GM12878 (cell line): Measurements from ENCODE around the gene LURAP1L. TPM values are rescaled to one million over a fixed set of nuclear protein-coding genes. Genes with fewer than 3 reads are reported as not detected.

ENCODE experiments used
- ATAC-seq: fragments of 200-7000 bp; cut with Tn5 transposase; 3 replicates; pipeline ENCODE4 v1.9.1; 2020; ENCODE audit warnings: mild to moderate bottlenecking, moderate library complexity
- BruUV-seq: library from RNA; stranded (reverse); fragments of 400-500 nt; replicated peaks from 2 replicates; lab custom pipeline; 2021; lab: Mats Ljungman, UMichigan
- CTCF ChIA-PET: fragments of 300-600 bp; sonication (Branson Sonifier 250); formaldehyde crosslinking; extraction: SDS; loops from one replicate; lab custom pipeline; 2021; ENCODE audit warnings: inconsistent platforms; lab: Yijun Ruan, JAX
- POLR2A ChIA-PET: fragments of 350-600 bp; formaldehyde crosslinking; extraction: SDS; loops from one replicate; lab custom pipeline; 2021; ENCODE audit warnings: inconsistent platforms; lab: Charles Lee
- RAD21 ChIA-PET: fragments of 300-600 bp; sonication (Branson Sonifier 250); formaldehyde crosslinking; loops from one replicate; lab custom pipeline; 2023; ENCODE audit warnings: antibody characterized with exemption; ENCODE audit not compliant: unreplicated experiment; lab: Charles Lee
- SMC1A ChIA-PET: fragments of 300-600 bp; sonication (Branson Sonifier 250); formaldehyde crosslinking; loops from one replicate; lab custom pipeline; 2023; ENCODE audit not compliant: unreplicated experiment, uncharacterized antibody; lab: Charles Lee
- DNase-seq: peaks from one replicate; pipeline ENCODE4 v3.0.0-alpha.2; 2011; ENCODE audit warnings: low read depth, low spot score
- FAIRE-seq: peaks from 3 replicates; lab custom pipeline; 2011; peaks lifted over from hg19 to GRCh38; lab: Jason Lieb, UNC
- H2AFZ ChIP-seq: 2 replicates; pipeline ENCODE4 v1.6.0; 2011; ENCODE audit warnings: low read depth, low read length, control low read depth; ENCODE audit not compliant: control insufficient read depth
- H3K27ac ChIP-seq: 2 replicates; pipeline ENCODE4 v1.5.1; 2011; ENCODE audit warnings: control low read depth; ENCODE audit not compliant: control insufficient read depth, insufficient read depth
- H3K27me3 ChIP-seq, 2 experiments: replicated peaks in 1 of 2; 2 replicates each; pipeline versions ENCODE4 v1.6.0 to v1.6.1; 2011; ENCODE audit warnings: low read length in 1 of 2; ENCODE audit not compliant: control insufficient read depth in 2 of 2, insufficient read depth in 2 of 2
- H3K36me3 ChIP-seq, 2 experiments: 2 replicates each; pipeline ENCODE4 v1.5.1; 2011; ENCODE audit warnings: low read length in 1 of 2; ENCODE audit not compliant: control insufficient read depth in 2 of 2, insufficient read depth in 2 of 2
- H3K4me1 ChIP-seq: 2 replicates; pipeline ENCODE4 v1.6.1; 2011; ENCODE audit warnings: mild to moderate bottlenecking, low read length, moderate library complexity, mixed read lengths; ENCODE audit not compliant: control insufficient read depth, insufficient read depth
- H3K4me2 ChIP-seq: 2 replicates; pipeline ENCODE4 v1.6.0; 2011; ENCODE audit warnings: control low read depth; ENCODE audit not compliant: control insufficient read depth, insufficient read depth
- H3K4me3 ChIP-seq: fragments of 200-600 bp; sonication (generic); 2 replicates; pipeline ENCODE4 v1.5.1; 2016
- H3K79me2 ChIP-seq: 2 replicates; pipeline ENCODE4 v1.6.0; 2011; ENCODE audit warnings: low read length; ENCODE audit not compliant: control insufficient read depth, insufficient read depth
- H3K9ac ChIP-seq: 2 replicates; pipeline ENCODE4 v1.8.0; 2011; ENCODE audit warnings: low read length, control low read depth, mixed read lengths; ENCODE audit not compliant: control insufficient read depth, insufficient read depth
- H3K9me3 ChIP-seq: replicated peaks from 3 replicates; pipeline ENCODE4 v1.5.1; 2011; ENCODE audit warnings: mild to moderate bottlenecking, low read length; ENCODE audit not compliant: control insufficient read depth, insufficient read depth
- H4K20me1 ChIP-seq: 2 replicates; pipeline ENCODE4 v1.6.0; 2011; ENCODE audit not compliant: control insufficient read depth, insufficient read depth
- BHLHE40 ChIP-seq, 2 experiments: fragments of 450-650 bp in 1 of 2; IDR thresholded peaks; 2 replicates each; pipeline ENCODE4 v1.6.1; 2011 to 2017; ENCODE audit warnings: low read depth in 2 of 2, borderline replicate concordance in 1 of 2, improper control_type of control experiment in 1 of 2, low read length in 1 of 2, mild to moderate bottlenecking in 1 of 2
- BRCA1 ChIP-seq: IDR thresholded peaks from 2 replicates; pipeline ENCODE4 v1.6.1; 2011; ENCODE audit warnings: low read depth, low read length, improper control_type of control experiment
- CBFB ChIP-seq: IDR thresholded peaks from 2 replicates; pipeline ENCODE4 v1.6.1; 2016; ENCODE audit warnings: antibody characterized with exemption, low read depth
- CBX3 ChIP-seq: fragments of 200-600 bp; sonication (generic); IDR thresholded peaks from 2 replicates; pipeline ENCODE4 v1.6.1; 2016; ENCODE audit warnings: low read depth, borderline replicate concordance
- CHD1 ChIP-seq: IDR thresholded peaks from 2 replicates; pipeline ENCODE4 v1.6.1; 2012; ENCODE audit warnings: low read depth, low read length, improper control_type of control experiment
- FOXK2 ChIP-seq: fragments of 450-650 bp; IDR thresholded peaks from 2 replicates; pipeline ENCODE4 v1.6.1; 2017; ENCODE audit warnings: mild to moderate bottlenecking, moderate library complexity
- MYB ChIP-seq: fragments of 150-350 bp; IDR thresholded peaks from 2 replicates; pipeline ENCODE4 v1.6.1; 2014; ENCODE audit warnings: mild to moderate bottlenecking, low read depth, low read length, borderline replicate concordance
- RELA ChIP-seq: fragments of 450-650 bp; IDR thresholded peaks from 2 replicates; pipeline ENCODE4 v1.8.0; 2014; ENCODE audit warnings: borderline replicate concordance; ENCODE audit not compliant: partially characterized antibody
- WGBS: methylation state at CpG from one replicate; pipeline ENCODE4 v1.1.6; 2016; ENCODE audit warnings: low lambda C conversion rate; ENCODE audit not compliant: insufficient replicate concordance, insufficient coverage; ENCODE audit errors: missing lambda C conversion rate; 5-methylcytosine and 5-hydroxymethylcytosine counted together
- in situ Hi-C: fragments of 300-500 bp; cut with MboI; formaldehyde crosslinking; loops from 9 replicates; pipeline ENCODE4 v1.14.3; 2018; ENCODE audit warnings: mixed read lengths
- intact Hi-C: fragments of 100-400 bp; cut with micrococcal nuclease; formaldehyde crosslinking; loops from one replicate; pipeline ENCODE4 v1.14.2; 2022; ENCODE audit not compliant: unreplicated experiment
- polyA plus RNA-seq, 11 experiments: library from polyadenylated mRNA; depleted of rRNA in 4 of 11; unstranded in 6 of 11; stranded (reverse) in 5 of 11; fragments of >200 nt; fragmentation: Nextera tagmentation in 4 of 11; fragmentation: Illumina TruSeq in 1 of 11; extraction: Ambion mirVana in 4 of 11; extraction: Trizol in 1 of 11; gene quantifications; 1 replicate in 1 of 11; 2 replicates in 10 of 11; pipeline versions ENCODE4 v1.2.1 to v1.2.3, GENCODE V29; 2011 to 2016; ENCODE audit warnings: inconsistent platforms in 2 of 11, missing spikeins in 2 of 11, low read depth in 1 of 11
- total RNA-seq, 4 experiments: library from RNA; depleted of rRNA in 3 of 4; stranded (reverse); fragments of >200 nt in 3 of 4; fragmentation: Illumina TruSeq in 1 of 4; extraction: Trizol in 1 of 4; gene quantifications; 2 replicates each; pipeline versions ENCODE4 v1.2.1 to v1.2.3, GENCODE V29; 2013 to 2021
- TF ChIP-seq, protein P1 (sequence below): IDR thresholded peaks from 2 replicates; pipeline ENCODE4 v1.6.1; 2012; ENCODE audit warnings: mild to moderate bottlenecking, low read depth, low read length
- TF ChIP-seq, protein P2 (sequence below): fragments of 150-350 bp; IDR thresholded peaks from 2 replicates; pipeline ENCODE4 v1.6.1; 2016; ENCODE audit warnings: low read depth, low read length

The LURAP1L gene
- total and polyA plus RNA-seq, 10 of the 15 experiments (the other 5 are each of a cell fraction or from before 2014, with no cell fraction given): 0.19 to 3.7 (median 0.69) TPM

DNA sequence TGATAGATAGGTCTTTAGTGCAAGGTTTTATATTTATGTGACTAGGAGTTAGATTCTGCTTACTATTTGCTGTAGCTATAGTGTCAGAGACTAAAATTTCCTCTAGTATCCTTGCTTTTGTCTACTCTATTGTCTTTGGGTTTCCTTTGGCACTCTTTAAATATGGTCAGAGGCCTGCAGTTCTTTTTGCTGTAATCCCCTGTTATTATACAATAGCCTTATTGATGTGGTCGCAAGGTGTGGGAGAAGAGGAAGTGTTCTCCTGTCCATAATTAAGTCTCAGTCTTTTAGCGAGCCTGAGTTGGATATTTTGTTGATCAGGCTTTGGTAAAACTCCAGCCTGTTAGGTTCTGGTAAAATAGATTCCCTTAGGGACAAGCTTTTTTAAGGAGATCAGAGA, 34.9 kb downstream of the LURAP1L start (continued):
- TF ChIP-seq MYB (no peak), FOXK2 (no peak), CBFB (no peak)
- TF ChIP-seq, all 136 proteins: peak for 3

DNA sequence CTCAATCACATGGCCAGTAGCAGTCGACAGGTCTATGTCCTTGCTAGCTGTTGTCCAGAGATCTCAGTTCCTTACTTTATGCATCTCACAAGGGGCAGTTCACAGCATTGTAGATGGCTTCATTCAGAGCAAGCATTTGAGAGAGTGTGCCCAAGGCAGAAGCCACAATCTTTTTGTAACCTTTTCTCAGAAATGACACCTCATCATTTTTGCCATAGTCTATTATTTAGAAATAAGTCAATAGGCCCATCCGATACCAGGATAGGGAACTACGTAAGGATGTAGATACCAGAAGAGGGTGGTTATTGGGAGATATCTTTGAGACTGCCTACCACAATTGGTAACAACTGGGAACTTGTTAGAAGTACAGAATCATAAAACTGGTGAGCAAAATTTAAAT, 37.1 kb downstream of the LURAP1L start:
- ATAC-seq (no peak), FAIRE-seq (no peak), DNase-seq (no peak)
- TF ChIP-seq BHLHE40 (IDR thresholded peaks at IDR 0.05; ENCODE audit: borderline replicate concordance in 1 of 2, low read depth in 2 of 2, low read length in 1 of 2) (no peak), CHD1 (no peak), BRCA1 (no peak), RELA (no peak), CBX3 (no peak)
- TF ChIP-seq, protein P1, sequence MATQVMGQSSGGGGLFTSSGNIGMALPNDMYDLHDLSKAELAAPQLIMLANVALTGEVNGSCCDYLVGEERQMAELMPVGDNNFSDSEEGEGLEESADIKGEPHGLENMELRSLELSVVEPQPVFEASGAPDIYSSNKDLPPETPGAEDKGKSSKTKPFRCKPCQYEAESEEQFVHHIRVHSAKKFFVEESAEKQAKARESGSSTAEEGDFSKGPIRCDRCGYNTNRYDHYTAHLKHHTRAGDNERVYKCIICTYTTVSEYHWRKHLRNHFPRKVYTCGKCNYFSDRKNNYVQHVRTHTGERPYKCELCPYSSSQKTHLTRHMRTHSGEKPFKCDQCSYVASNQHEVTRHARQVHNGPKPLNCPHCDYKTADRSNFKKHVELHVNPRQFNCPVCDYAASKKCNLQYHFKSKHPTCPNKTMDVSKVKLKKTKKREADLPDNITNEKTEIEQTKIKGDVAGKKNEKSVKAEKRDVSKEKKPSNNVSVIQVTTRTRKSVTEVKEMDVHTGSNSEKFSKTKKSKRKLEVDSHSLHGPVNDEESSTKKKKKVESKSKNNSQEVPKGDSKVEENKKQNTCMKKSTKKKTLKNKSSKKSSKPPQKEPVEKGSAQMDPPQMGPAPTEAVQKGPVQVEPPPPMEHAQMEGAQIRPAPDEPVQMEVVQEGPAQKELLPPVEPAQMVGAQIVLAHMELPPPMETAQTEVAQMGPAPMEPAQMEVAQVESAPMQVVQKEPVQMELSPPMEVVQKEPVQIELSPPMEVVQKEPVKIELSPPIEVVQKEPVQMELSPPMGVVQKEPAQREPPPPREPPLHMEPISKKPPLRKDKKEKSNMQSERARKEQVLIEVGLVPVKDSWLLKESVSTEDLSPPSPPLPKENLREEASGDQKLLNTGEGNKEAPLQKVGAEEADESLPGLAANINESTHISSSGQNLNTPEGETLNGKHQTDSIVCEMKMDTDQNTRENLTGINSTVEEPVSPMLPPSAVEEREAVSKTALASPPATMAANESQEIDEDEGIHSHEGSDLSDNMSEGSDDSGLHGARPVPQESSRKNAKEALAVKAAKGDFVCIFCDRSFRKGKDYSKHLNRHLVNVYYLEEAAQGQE: no peak
- TF ChIP-seq, protein P2, sequence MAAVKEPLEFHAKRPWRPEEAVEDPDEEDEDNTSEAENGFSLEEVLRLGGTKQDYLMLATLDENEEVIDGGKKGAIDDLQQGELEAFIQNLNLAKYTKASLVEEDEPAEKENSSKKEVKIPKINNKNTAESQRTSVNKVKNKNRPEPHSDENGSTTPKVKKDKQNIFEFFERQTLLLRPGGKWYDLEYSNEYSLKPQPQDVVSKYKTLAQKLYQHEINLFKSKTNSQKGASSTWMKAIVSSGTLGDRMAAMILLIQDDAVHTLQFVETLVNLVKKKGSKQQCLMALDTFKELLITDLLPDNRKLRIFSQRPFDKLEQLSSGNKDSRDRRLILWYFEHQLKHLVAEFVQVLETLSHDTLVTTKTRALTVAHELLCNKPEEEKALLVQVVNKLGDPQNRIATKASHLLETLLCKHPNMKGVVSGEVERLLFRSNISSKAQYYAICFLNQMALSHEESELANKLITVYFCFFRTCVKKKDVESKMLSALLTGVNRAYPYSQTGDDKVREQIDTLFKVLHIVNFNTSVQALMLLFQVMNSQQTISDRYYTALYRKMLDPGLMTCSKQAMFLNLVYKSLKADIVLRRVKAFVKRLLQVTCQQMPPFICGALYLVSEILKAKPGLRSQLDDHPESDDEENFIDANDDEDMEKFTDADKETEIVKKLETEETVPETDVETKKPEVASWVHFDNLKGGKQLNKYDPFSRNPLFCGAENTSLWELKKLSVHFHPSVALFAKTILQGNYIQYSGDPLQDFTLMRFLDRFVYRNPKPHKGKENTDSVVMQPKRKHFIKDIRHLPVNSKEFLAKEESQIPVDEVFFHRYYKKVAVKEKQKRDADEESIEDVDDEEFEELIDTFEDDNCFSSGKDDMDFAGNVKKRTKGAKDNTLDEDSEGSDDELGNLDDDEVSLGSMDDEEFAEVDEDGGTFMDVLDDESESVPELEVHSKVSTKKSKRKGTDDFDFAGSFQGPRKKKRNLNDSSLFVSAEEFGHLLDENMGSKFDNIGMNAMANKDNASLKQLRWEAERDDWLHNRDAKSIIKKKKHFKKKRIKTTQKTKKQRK: no peak
- WGBS: 65% methylated on average over 3 of the region's 3 CpGs
- no TSS peak for BruUV-seq
- no peaks in the 10 kb centered on the region for H4K20me1 ChIP-seq
- no peaks in the 10 kb centered on the region for H3K27me3 ChIP-seq
- SMC1A ChIA-PET: interaction anchor here (1.8 to 4.0 kb wide), 2 partner anchors 14 to 17 kb away, joined by 4 to 17 read pairs; no protein-coding TSS in a partner anchor
- H3K4me2 ChIP-seq: no peak overlapping the region
- in situ Hi-C loops: no loop called here
- H3K9ac ChIP-seq: no peak overlapping the region
- RAD21 ChIA-PET: interaction anchor here (0.9 kb wide), 1 partner anchor 8 kb away, joined by 3 read pairs; no protein-coding TSS in a partner anchor
- H3K4me3 ChIP-seq: no peak overlapping the region
- no peaks in the 10 kb centered on the region for H3K4me1 ChIP-seq
- CTCF ChIA-PET: interaction anchor here (4.1 kb wide), 1 partner anchor 35 kb away, joined by 21 read pairs; no protein-coding TSS in a partner anchor
- no peaks in the 10 kb centered on the region for H3K79me2 ChIP-seq
- no peak overlapping the region for H3K27ac ChIP-seq
- POLR2A ChIA-PET: no interaction called here
- intact Hi-C loops: no loop called here
- no peaks in the 10 kb centered on the region for H3K9me3 ChIP-seq
- no peak overlapping the region for H2AFZ ChIP-seq
- H3K36me3 ChIP-seq: no peaks in the 10 kb centered on the region
